Thyroid gland (tissue), 4 donors: ENCODE data around the gene STK38.

ENCODE experiments used
- CTCF ChIP-seq, 6 experiments: fragments of 200-600 bp in 3 of 6; fragments of 450-650 bp in 3 of 6; sonication (generic) in 3 of 6; IDR thresholded peaks; one replicate each; pipeline ENCODE4 v1.5.1; 2016 to 2019; ENCODE audit warnings: antibody characterized with exemption in 6 of 6, mild to moderate bottlenecking in 2 of 6, inconsistent platforms in 1 of 6, moderate library complexity in 1 of 6
- POLR2A ChIP-seq, 2 donors: fragments of 450-650 bp; IDR thresholded peaks; one replicate each; pipeline ENCODE4 v1.6.1; 2017; ENCODE audit warnings: antibody characterized with exemption in 2 of 2, mild to moderate bottlenecking in 2 of 2, moderate library complexity in 1 of 2

GRCh38 chr6:36586606-36587005 lies 39.3 kb upstream of the STK38 start:
- TF ChIP-seq CTCF (IDR thresholded peaks at IDR 0.05) (no peak), POLR2A (IDR thresholded peaks at IDR 0.05) (no peak)
